Measurements from ENCODE around the gene EHD3.

The EHD3 gene

GRCh38 chr2:31296641-31297287 lies 62.8 kb downstream of the EHD3 start:
- DNase-seq = no peak

GRCh38 chr2:31297751-31298150 lies 63.8 kb downstream of the EHD3 start:
- DNase-seq = peak; percentile 64

DNA sequence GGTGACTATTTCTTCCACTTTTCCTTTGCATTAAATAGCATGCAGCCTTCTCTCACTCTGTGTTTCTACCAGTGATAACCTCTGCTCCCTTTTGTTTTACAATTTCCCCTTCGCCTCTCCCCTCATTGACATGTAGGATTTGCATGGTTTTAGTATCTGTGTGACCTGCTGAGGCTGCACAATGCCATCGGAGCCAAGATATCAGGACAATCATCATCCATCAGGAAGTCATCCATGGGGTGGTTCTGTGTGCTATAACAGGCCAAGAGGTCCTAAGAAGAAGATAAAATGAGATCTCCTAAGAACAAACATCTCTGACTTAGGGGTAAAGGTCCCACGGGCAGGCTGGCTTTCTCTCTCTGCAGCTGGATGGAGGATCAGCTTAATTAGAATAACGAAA lies 65.6 kb downstream of the EHD3 start:
- no peak for DNase-seq

GRCh38 chr2:31300309-31300708 lies 66.4 kb downstream of the EHD3 start:
- no peak for DNase-seq

DNA sequence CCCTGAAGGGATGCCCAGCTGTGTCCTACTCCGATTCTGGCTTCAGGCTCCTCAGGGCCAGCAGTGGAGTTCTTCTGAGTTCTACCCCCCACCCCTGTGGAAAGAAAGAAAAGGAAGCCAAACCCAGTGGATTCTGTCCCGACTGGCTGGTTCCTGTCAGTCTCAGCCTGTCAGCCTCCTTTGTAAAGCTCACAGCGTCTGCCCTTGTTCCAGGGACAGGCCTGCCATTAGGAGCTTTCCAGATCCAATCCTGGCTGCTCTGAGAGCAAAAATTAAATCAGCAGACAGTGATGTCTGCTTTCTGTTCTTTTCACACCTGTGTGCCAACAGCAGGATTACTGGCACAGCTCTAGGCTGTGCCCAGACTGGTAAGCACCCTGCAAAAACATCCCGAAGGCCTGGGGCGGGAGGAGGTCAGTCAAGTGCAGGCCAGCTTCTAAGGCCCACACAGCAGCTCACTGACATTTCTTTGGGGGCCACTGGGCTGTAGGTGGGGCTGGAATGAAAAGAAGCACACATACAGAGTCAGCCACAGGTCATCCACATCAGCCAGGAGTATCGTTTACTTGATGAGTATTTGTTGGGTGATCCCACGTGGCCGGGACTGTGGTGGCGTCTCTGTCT lies 69.1 kb downstream of the EHD3 start:
- no peak for DNase-seq

GRCh38 chr2:31304816-31305215 lies 70.9 kb downstream of the EHD3 start:
- peak; percentile 13 for DNase-seq

DNA sequence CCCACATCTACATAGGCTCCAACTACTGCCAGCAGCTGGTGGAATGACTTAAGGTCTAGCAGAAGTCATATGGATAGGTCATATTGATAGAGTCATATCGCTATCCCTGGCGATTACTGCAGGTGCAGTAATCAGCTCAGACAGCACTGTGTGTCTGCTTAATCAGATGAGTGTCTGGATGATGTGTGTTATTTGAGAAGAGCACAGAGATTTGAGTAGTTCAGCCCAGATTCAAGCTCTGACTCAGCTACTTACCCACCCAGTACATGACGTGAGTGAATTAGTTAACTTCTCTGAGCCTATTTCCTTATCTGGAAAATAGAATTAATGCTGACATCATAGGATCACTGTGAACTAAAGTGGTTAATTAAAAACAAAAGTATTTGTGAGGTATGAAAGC lies 78.9 kb downstream of the EHD3 start:
- no peak for DNase-seq

DNA sequence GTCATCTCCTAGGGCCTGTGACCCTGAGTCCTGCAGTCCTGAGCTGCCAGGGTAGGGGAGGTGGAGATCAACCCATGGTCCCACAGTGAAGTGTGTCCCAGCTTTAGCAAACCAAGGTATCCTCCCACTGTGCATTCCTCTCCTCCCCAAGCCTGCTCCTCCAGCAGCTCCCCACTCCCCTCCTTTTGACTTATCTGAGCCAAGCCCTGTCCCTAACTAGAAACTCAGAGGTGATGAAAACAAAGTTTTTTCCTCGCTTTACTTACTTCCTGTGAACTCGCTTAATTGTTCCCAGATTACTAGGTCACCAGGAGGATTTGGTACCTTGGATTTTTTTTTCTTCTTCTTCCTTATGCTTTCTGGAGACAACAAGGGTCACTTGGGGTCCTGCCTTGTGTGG lies 80.8 kb downstream of the EHD3 start:
- DNase-seq = no peak

DNA sequence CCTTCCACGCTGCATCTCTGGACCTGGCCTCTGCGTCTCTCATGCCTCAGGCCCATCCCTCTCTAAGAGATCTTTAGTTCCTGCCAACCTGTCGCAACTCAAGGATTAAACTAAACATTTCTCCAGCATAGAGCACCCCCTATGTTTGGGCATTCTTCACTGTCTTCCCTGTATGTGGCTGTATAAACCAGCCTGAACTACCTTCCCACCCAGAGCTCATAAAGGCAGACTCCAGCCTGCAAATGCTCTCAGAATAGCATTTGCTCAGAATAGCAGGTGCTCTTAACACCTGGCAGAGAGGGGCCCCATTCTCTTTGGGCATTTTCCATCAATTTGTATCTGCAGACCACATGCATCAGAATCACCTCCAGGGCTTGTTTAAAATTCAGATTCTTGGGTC lies 83.4 kb downstream of the EHD3 start:
- peak; percentile 9 for DNase-seq

GRCh38 chr2:31318361-31319336 lies 84.7 kb downstream of the EHD3 start:
- DNase-seq = peak; percentile 96

Measured in MV-4-11 (cell line).